A172 (cell line): ENCODE data around the gene UGT2B15. TPM values are rescaled to one million over a fixed set of nuclear protein-coding genes. Genes with fewer than 3 reads are reported as not detected.
"Not testable (repeated sequence)": the region's sequence is repeated elsewhere in the genome, so short reads cannot be mapped to it uniquely, and the experiment has no call there.

Experiments used
- DNase-seq: peaks from one replicate; pipeline ENCODE4 v3.0.0-alpha.2; 2015; ENCODE audit warnings: low spot score
- total RNA-seq: library from RNA; depleted of rRNA; stranded (reverse); fragments of >200 nt; shearing (Covaris generic); gene quantifications from 2 replicates; pipeline ENCODE4 v1.2.3, GENCODE V29; 2014; rRNA removed

The UGT2B15 gene
- total RNA-seq, 1 experiment from 2014 or later, result not detected

GRCh38 chr4:68655764-68656444 lies 14.5 kb downstream of the UGT2B15 start:
- DNase-seq, result no peak

- DNase-seq, result no peak
Observed at GRCh38 chr4:68654946-68655721, 15.3 kb downstream of the UGT2B15 start.

GRCh38 chr4:68651932-68652331 lies 18.5 kb downstream of the UGT2B15 start:
- DNase-seq, result no peak

- DNase-seq, result no peak
Observed at GRCh38 chr4:68630371-68630770, 40.1 kb downstream of the UGT2B15 start.

- DNase-seq, result not testable (repeated sequence)
Observed at GRCh38 chr4:68622731-68623130, 47.7 kb downstream of the UGT2B15 start.

- no peak for DNase-seq
Observed at GRCh38 chr4:68617003-68617698, 53.3 kb downstream of the UGT2B15 start.

GRCh38 chr4:68615699-68616422 lies 54.6 kb downstream of the UGT2B15 start:
- DNase-seq, result no peak

- DNase-seq, result no peak
Observed at GRCh38 chr4:68613752-68614151, 56.7 kb downstream of the UGT2B15 start.

- DNase-seq, result no peak
Observed at GRCh38 chr4:68606240-68606639, 64.2 kb downstream of the UGT2B15 start.

GRCh38 chr4:68599150-68599549 lies 71.3 kb downstream of the UGT2B15 start:
- no peak for DNase-seq

- no peak for DNase-seq
Observed at GRCh38 chr4:68597482-68597881, 73.0 kb downstream of the UGT2B15 start.

Other genes starting within 250 kb of the UGT2B15 start
- gene TMPRSS11E, start 223.2 kb downstream of the UGT2B15 start, total RNA-seq, result not detected in 2 replicates
- not detected in 2 replicates for gene UGT2B17, start 94.3 kb downstream of the UGT2B15 start, total RNA-seq
- gene UGT2B10, start 145.3 kb upstream of the UGT2B15 start, total RNA-seq, result not detected in 2 replicates